GM19395 (cell line): ENCODE data around the gene KCNQ4.

Experiments
- ATAC-seq: cut with Tn5 transposase; IDR thresholded peaks from one replicate; pipeline ENCODE4 v1.9.1; 2021; ENCODE audit warnings: mild to moderate bottlenecking, moderate library complexity; ENCODE audit not compliant: unreplicated experiment

KCNQ4 gene

DNA sequence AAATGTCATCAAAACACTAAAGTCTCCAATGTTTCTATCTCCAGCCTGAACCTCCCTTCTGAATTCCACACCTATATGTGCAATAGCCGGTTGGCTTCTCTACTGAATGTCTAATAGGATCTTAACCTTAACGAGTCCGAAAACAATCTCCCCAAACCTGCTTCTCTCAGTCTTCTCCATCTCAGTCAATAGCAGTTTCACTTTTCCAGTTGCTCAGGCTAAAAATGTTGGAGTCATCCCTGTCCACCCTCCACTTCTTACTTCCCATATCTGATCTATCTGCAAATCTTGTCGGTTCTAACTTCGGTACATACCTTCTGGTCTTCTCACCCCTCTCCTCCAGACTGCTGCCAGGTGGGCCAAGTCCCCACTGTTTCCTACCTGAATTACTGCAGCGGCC is 104.1 kb downstream of the KCNQ4 start:
- no peak for ATAC-seq
